PFSK-1 (cell line): ENCODE results near the gene MOCS2.

ENCODE experiments used
- FOXP2 ChIP-seq: optimal IDR thresholded peaks from 2 replicates; pipeline ENCODE3; 2011; ENCODE audit warnings: borderline replicate concordance, control low read depth, inconsistent platforms; ENCODE audit not compliant: insufficient read depth; ENCODE audit errors: extremely low read length, extremely low read depth
- POLR2AphosphoS5 ChIP-seq: IDR thresholded peaks from 2 replicates; pipeline ENCODE4 v1.6.1; 2012; ENCODE audit warnings: low read depth, mild to moderate bottlenecking, control low read depth, low read length, moderate library complexity
- REST ChIP-seq, 2 experiments: IDR thresholded peaks; 2 replicates each; pipeline versions ENCODE4 v1.6.1 to v1.8.0; 2011 to 2012; ENCODE audit warnings: low read depth in 2 of 2, low read length in 2 of 2, control low read depth in 1 of 2, inconsistent platforms in 1 of 2, mild to moderate bottlenecking in 1 of 2, moderate library complexity in 1 of 2; ENCODE audit not compliant: insufficient read depth in 1 of 2
- SIN3A ChIP-seq: IDR thresholded peaks from 2 replicates; pipeline ENCODE4 v1.6.1; 2012; ENCODE audit warnings: mild to moderate bottlenecking, low read length, moderate library complexity, borderline replicate concordance; ENCODE audit not compliant: insufficient read depth
- TAF1 ChIP-seq: IDR thresholded peaks from 2 replicates; pipeline ENCODE4 v1.6.1; 2012; ENCODE audit warnings: low read length, control low read depth, borderline replicate concordance; ENCODE audit not compliant: insufficient read depth

MOCS2 gene

GRCh38 chr5:53128481-53128880, 18.9 kb upstream of the MOCS2 start:
- TF ChIP-seq REST (IDR thresholded peaks at IDR 0.05; ENCODE audit: insufficient read depth in 1 of 2, low read depth in 2 of 2, low read length in 2 of 2) (no peak), TAF1 (no peak), FOXP2 (no peak), POLR2AphosphoS5 (no peak), SIN3A (no peak)

DNA sequence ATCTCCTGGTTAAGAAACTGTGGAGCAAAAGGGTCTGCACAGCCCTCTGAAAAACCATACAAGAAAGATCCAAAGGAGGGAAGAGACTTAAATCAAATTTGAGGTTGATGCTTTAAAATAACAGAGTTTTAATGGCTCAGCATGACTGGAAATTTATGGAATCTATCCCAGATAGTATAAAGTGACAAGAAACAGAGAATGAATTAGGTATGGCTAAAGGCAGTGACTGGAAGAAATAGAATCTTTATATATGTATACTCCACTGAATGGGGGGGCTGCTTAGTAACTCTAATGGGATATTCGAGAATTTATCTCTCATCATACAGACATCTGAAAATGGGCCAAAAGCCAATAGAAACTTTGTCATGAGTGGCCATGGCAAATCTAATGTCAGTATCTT, 17.6 kb upstream of the MOCS2 start:
- TF ChIP-seq POLR2AphosphoS5 (no peak), TAF1 (no peak), FOXP2 (no peak), SIN3A (no peak), REST (IDR thresholded peaks at IDR 0.05; ENCODE audit: insufficient read depth in 1 of 2, low read depth in 2 of 2, low read length in 2 of 2) (no peak)

DNA sequence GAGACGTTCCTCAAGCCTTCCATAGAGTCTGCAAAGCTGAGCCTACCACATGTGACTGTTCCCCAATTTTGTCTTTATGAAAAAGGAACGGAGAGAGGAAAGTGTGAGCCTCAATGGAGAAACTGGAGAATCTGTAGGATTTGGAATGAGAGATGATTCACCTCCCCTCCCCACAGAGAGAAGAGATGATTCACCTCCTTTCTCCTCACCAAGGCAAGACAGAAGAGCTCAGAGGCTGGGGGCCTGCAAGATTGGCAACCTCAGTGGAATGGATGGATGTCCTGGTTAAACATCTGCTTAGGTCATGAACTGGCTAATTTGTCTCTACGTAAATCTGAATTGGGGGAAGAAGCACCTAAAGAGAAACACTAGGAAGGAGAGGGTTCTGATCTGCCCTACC, 17.0 kb upstream of the MOCS2 start:
- TF ChIP-seq FOXP2 (no peak), SIN3A (no peak), POLR2AphosphoS5 (no peak), TAF1 (no peak), REST (IDR thresholded peaks at IDR 0.05; ENCODE audit: insufficient read depth in 1 of 2, low read depth in 2 of 2, low read length in 2 of 2) (no peak)

DNA sequence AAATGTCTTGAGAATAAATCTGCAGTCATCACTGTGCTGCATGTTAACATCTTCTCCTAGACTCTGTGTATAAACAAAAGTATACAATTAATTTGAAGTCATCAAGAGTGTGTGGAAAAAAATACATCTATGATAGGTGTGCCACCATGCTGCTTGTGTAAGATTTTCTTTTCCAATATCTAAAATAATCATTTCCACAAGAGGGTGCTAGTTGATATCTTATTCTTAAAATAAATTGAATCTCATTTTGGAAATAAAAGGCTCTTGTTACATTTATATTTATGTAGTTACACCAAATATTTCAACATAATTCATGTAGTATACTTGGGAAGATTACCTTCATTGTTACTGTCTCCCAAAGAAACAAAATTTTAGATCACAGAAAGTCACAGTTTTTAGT, 14.1 kb upstream of the MOCS2 start:
- no peak for TF ChIP-seq POLR2AphosphoS5
- no peak for TF ChIP-seq FOXP2
- no peak for TF ChIP-seq SIN3A
- TF ChIP-seq REST (IDR thresholded peaks at IDR 0.05; ENCODE audit: insufficient read depth in 1 of 2, low read depth in 2 of 2, low read length in 2 of 2) = no peak
- TF ChIP-seq TAF1 = no peak

DNA sequence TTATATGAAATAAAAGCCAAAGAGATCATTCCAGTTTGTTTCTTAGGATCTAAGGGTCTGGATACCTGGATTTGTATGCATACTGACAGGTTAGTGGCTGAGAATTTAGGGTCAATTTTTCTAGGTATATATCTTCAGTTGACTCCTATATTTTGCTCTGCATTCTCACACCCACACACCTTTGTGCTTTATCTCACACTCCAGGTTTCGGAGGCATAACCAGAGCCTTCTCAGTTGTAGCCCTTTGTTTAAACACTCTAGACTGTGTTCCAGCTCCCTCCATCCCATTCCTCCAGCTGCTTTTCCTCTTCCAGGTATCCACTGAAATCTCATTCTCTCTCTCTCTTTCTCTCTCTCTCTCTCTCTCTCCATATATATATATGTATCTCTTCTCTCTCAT, 10.6 kb upstream of the MOCS2 start:
- TF ChIP-seq SIN3A (no peak), TAF1 (no peak), REST (IDR thresholded peaks at IDR 0.05; ENCODE audit: insufficient read depth in 1 of 2, low read depth in 2 of 2, low read length in 2 of 2) (no peak), FOXP2 (no peak), POLR2AphosphoS5 (no peak)
